Left colon (tissue), 2 donors: Measurements from ENCODE around the gene AGBL5. TPM values are rescaled to one million over a fixed set of nuclear protein-coding genes. Genes with fewer than 3 reads are reported as not detected.

Experiments
- total RNA-seq, 2 donors: library from RNA; stranded (reverse); fragmentation: NEBNext Ultra II Directional; extraction: Animal tissue kit (Norgen Biotek cat#: 25700); gene quantifications; one replicate each; pipeline ENCODE4 v1.2.1, GENCODE V29; 2021
- donor health status: DM: no; HTN: no; CAD: no.
- donor health status: DM: yes; HTN: yes; CAD: no.

Gene AGBL5
- total RNA-seq, 2 donors from 2014 or later: 14.7 to 16.1 TPM

Other genes starting within 250 kb of the AGBL5 start
- gene DPYSL5, start 203.5 kb upstream of the AGBL5 start, total RNA-seq: under 1 TPM in 1 of 2 donors, not detected in 1; 0.11 TPM
- gene MAPRE3, start 81.0 kb upstream of the AGBL5 start, total RNA-seq: 10 to 100 TPM; 27.9 to 31.4 TPM
- gene TMEM214, start 18.7 kb upstream of the AGBL5 start, total RNA-seq: 10 to 100 TPM; 70.2 to 89.7 TPM
- gene OST4, start 20.0 kb downstream of the AGBL5 start, total RNA-seq: 100 to 1,000 TPM; 243 to 278 TPM
- 10 to 100 TPM in 1 of 2 donors, 1 to 10 TPM in 1; 8.4 to 41.6 TPM for gene EMILIN1, start 26.9 kb downstream of the AGBL5 start, total RNA-seq
- gene KHK, start 35.1 kb downstream of the AGBL5 start, total RNA-seq: 10 to 100 TPM in 1 of 2 donors, 1 to 10 TPM in 1; 8.8 to 13.4 TPM
- 1 to 10 TPM in 1 of 2 donors, under 1 TPM in 1; 0.53 to 3.8 TPM for gene CGREF1, start 67.5 kb downstream of the AGBL5 start, total RNA-seq
- under 1 TPM in 1 of 2 donors, not detected in 1; 0.34 TPM for gene ABHD1, start 72.1 kb downstream of the AGBL5 start, total RNA-seq
- 10 to 100 TPM; 40.8 to 44.7 TPM for gene PREB, start 83.0 kb downstream of the AGBL5 start, total RNA-seq
- not detected for gene PRR30, start 87.7 kb downstream of the AGBL5 start, total RNA-seq
- not detected for gene TCF23, start 97.3 kb downstream of the AGBL5 start, total RNA-seq
- gene ATRAID, start 160.4 kb downstream of the AGBL5 start, total RNA-seq: 10 to 100 TPM; 75.3 to 98.2 TPM
- 10 to 100 TPM; 20.6 to 30.5 TPM for gene SLC5A6, start 160.6 kb downstream of the AGBL5 start, total RNA-seq
- 10 to 100 TPM; 13.9 to 23.7 TPM for gene CAD, start 165.7 kb downstream of the AGBL5 start, total RNA-seq
- not detected for gene SLC30A3, start 211.4 kb downstream of the AGBL5 start, total RNA-seq
- not detected for gene DNAJC5G, start 223.8 kb downstream of the AGBL5 start, total RNA-seq
- gene TRIM54, start 230.8 kb downstream of the AGBL5 start, total RNA-seq: under 1 TPM in 1 of 2 donors, not detected in 1; 0.14 TPM